HG03103 (cell line): Measurements from ENCODE around the gene LTBP2.

Source experiments
- ATAC-seq: cut with Tn5 transposase; IDR thresholded peaks from one replicate; pipeline ENCODE4 v1.9.1; 2021; ENCODE audit warnings: low read depth; ENCODE audit not compliant: unreplicated experiment

The LTBP2 gene

GRCh38 chr14:74614508-74615495 is 2.8 kb upstream of the LTBP2 start:
- ATAC-seq: no peak

GRCh38 chr14:74613211-74613914 is 1.3 kb upstream of the LTBP2 start:
- ATAC-seq: no peak

GRCh38 chr14:74612350-74613021 is 449 bp upstream of the LTBP2 start:
- peak; percentile 65 for ATAC-seq

GRCh38 chr14:74610866-74611649 is 979 bp downstream of the LTBP2 start:
- no peak for ATAC-seq

GRCh38 chr14:74610199-74610865 is 1.7 kb downstream of the LTBP2 start:
- no peak for ATAC-seq

- ATAC-seq: no peak
Observed at GRCh38 chr14:74609721-74610120, 2.3 kb downstream of the LTBP2 start.

- ATAC-seq: no peak
Observed at GRCh38 chr14:74608959-74609611, 3.0 kb downstream of the LTBP2 start.

- no peak for ATAC-seq
Observed at GRCh38 chr14:74606727-74607126, 5.3 kb downstream of the LTBP2 start.

- ATAC-seq: no peak
Observed at GRCh38 chr14:74605531-74606223, 6.4 kb downstream of the LTBP2 start.

GRCh38 chr14:74604911-74605310 is 7.1 kb downstream of the LTBP2 start:
- no peak for ATAC-seq

- no peak for ATAC-seq
Observed at GRCh38 chr14:74604157-74604556, 7.9 kb downstream of the LTBP2 start.

GRCh38 chr14:74601982-74602381 is 10.1 kb downstream of the LTBP2 start:
- no peak for ATAC-seq

- no peak for ATAC-seq
Observed at GRCh38 chr14:74599946-74600345, 12.1 kb downstream of the LTBP2 start.

GRCh38 chr14:74599321-74599761 is 12.7 kb downstream of the LTBP2 start:
- no peak for ATAC-seq

GRCh38 chr14:74596741-74597450 is 15.1 kb downstream of the LTBP2 start:
- ATAC-seq: no peak

GRCh38 chr14:74595006-74595735 is 16.9 kb downstream of the LTBP2 start:
- no peak for ATAC-seq

GRCh38 chr14:74594606-74595005 is 17.4 kb downstream of the LTBP2 start:
- no peak for ATAC-seq
